ENCODE data around the gene YAF2.

- no peak for TF ChIP-seq EZH2 (IDR thresholded peaks at IDR 0.05; ENCODE audit: borderline replicate concordance, low read depth, low read length, severe bottlenecking)
- TF ChIP-seq CTCF (IDR thresholded peaks at IDR 0.05; ENCODE audit: borderline replicate concordance, extremely low read depth, low read length, poor library complexity, severe bottlenecking), result no peak
Measured at GRCh38 chr12:42204362-42204761, 33.7 kb downstream of the YAF2 start.

All from DND-41 (cell line).